ENCODE measurements around the gene AASDH. TPM values are rescaled to one million over a fixed set of nuclear protein-coding genes. Genes with fewer than 3 reads are reported as not detected.
"Not testable (repeated sequence)": the region's sequence is repeated elsewhere in the genome, so short reads cannot be mapped to it uniquely, and the experiment has no call there.

Gene AASDH
- total RNA-seq, 1 donor from 2014 or later = 24.1 TPM

DNA sequence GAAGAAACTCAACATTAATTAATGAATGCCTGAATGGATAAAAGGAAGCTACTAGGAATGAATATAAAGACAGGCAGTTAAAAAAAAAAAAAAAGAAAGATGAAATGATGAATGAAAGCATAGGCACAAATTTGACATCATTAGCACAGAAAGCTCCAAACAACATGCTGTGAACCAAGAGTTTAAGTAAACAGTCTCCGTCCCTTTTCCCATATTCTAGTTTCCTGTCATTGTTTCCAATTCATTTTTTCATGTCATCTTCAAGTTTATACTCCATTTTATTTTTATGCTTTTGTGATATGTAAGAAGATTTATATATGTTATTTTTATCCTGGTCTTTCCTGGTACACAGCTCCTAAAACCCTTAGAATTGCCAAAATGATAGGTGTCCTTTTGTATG lies 17.7 kb upstream of the AASDH start:
- no peak for DNase-seq (ENCODE audit: low read depth)

DNA sequence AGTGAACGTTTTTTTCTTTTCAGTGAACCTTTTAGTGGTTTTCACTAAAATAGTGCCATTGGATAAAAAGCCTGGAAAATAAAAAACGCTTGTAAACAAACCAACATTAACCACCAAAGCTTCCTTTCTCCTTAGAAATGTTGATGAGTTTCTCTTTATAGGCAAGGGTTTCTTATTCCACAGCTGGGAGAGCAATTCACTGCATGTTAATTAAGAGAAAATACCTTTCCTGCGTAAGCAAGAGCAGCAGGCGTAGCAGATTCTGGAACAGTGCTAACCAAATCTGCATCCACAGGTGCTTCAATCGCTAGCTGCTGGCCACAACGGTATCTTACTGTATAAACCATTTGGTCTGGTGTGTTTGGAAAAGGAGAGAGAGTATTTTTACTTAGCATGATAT lies 13.3 kb upstream of the AASDH start:
- DNase-seq (ENCODE audit: low read depth) = no peak

DNA sequence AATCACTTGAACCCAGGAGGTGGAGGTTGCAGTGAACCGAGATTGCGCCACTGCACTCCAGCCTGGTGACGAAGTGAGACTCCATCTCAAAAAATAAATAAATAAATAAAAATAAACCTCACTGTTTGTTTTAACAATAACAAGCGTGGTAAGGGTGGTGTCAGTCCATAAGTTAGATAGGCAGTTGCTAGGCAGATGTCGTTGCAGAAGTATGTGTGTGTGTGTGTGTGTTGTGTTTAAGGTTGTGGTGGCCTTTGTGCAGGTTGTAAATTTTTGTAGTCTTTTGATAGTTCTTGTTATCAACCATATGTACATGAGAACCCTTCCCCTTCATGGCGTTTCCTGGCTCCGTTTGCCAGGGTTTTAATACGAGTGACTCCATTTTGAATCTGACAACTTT lies 4.0 kb upstream of the AASDH start:
- DNase-seq (ENCODE audit: low read depth) = no peak

DNA sequence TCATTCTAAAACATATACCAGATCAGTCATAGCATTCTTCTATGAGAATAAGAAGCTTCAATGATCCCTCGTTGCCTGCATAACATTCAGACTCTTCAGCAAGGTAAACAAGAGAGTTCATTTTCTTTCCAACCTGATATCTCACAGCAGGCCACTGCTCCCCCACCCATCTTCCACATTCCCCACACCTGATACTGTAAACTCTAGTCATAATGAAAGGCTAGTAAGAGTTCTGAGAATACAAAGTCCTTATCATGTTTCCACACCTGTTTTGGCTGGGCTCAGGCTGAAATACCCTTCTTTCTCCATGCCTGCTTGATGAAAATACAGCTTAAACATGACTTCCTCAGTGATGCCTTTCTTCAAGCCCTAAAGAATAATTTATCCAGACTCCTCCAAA lies 2.3 kb upstream of the AASDH start:
- DNase-seq (ENCODE audit: low read depth) = no peak

DNA sequence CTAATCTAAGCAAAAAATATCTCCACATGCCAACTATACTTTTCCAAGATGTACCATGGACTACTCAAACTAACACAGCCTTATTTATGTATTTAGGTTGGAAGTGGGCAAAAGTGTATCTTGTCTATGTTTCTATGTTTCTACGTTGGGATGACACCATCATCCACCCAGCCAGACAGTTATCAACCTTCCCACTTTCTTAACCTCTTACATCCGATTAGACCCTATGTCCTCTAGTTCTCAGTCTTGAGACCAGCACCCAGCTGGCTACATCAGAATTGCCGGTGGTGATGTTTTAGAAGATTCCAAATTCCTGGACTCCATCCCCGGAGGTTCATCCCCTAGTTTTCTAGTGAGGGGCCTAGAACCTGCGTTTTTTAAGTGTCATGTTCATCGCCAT lies 1.0 kb upstream of the AASDH start:
- no peak for DNase-seq (ENCODE audit: low read depth)

DNA sequence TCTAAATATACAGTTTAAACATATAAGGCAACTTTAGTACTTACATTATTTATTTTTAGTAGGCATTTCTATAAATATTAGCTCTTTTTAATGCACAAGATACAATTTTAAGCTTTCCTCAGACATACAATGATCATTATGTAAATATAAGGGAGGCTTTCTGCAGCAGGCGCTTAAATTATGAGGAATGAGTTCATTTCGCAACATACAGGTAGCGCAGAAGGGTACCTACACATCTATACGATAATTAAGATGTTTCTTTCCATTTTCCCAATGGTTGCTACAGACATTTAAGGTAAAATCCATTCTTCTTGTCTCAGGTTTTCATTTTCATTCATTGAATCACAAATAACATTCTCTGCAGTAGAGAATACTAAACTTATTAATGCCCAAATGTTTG lies 1.2 kb downstream of the AASDH start:
- DNase-seq (ENCODE audit: low read depth) = no peak

DNA sequence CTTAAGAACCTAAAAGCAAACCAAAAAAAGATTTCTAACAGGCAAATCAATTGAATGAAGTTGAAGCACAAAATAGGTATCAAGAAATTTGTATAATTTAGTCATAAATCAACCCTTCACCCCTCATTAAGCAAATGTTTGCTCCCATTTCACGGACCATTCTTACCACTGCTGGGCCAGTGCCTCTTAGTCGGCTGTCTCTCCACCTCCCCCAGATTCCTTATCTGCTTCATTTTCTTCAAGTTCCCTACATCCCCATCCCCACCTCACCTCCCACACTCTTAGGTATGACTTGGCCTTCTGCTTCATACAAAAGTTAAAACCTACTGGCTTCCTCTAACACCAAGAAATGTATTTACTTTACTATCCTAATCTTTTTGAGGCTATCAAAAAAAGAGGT lies 11.8 kb downstream of the AASDH start:
- DNase-seq (ENCODE audit: low read depth) = no peak

DNA sequence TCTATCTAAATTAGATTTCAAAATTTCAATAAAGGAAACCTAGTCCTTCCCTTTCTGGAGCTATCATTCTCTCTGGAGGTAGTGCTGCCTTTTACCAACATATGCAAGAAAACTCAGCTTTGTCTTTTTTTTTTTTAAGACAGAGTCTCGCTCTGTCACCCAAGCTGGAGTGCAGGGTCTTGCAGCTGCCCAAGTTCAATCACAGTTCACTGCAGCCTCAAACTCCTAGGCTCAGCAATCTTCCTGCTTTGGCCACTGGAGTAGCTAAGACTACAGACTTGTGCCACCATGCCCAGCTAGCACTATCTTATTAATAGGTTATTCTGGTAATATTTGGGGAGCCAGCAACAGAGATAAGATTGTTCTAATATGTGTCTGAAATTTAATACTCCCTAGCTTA lies 12.3 kb downstream of the AASDH start:
- no peak for DNase-seq (ENCODE audit: low read depth)

DNA sequence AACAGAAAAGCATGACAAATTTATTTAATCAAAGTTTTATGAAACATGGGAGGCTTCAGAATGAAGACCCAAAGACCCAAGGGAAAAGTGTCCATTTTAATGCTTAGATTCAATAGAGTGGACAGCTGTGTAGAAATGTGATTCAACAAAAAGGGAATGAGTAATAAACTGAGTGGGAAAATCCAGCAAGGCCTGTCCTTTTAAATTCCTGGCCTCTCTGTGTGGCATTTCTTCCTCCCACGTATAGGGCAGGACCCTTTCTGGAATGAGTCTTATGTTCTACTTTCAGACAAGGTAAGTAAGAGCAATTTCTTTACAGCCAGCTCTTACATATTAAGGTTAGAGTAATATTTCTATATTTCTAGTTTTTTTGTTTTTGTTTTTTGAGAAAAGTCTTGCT lies 14.5 kb downstream of the AASDH start:
- DNase-seq (ENCODE audit: low read depth) = peak; percentile 61

DNA sequence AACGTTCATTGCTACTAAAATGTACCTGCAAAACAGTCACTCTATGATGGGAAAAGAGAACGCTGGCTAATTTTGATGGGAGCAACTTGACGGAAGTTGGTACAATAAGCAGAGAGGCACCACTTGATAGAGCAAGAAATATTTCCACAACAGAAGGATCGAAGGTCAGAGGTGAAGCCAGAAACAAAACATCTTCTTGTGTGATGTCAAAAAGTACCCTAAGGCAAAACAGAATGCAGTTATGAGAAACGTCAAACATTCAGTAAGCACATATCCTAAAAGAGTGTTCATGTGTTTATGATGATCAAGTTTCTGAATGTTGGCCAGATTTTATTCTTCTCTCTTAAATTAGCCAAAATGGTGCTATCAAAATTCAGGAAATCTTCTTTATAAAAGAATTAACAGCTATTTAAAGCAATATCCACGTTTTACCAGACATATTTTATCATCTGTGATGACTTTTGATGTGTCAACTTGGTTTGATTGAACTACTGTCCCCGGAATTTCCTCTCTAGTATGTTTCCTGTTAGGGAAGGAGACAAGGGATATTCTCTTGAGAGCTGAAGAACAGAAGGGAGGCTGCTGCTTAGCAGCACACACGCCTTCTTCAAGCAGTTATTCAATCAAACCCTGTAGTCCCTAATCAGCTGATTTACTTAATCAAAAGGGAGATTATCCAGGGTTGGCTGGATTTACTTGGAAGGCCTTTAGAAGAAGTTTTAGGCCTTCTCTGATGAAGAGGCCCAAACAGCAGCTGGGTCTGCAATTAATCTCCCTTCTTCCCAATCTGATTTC lies 15.7 kb downstream of the AASDH start:
- no peak for DNase-seq (ENCODE audit: low read depth)

DNA sequence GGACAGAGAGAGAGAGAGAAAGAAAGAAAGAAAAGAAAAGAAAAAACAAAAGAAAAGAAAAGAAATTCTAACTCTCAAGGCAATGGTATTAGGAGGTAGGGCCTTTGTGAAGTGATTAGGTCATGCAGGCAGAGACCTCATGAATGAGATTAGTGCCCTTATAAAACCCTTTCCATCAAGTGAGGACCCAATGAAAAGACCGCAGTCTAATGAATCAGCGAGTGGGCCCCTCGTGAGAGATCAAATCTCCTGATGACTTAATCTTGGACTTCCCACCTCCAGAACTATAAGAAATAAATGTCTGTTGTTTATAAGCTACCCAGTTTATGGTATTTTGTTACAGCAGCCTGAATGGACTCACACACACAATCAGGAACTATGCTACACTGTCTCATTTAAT lies 16.9 kb downstream of the AASDH start:
- DNase-seq (ENCODE audit: low read depth) = no peak

DNA sequence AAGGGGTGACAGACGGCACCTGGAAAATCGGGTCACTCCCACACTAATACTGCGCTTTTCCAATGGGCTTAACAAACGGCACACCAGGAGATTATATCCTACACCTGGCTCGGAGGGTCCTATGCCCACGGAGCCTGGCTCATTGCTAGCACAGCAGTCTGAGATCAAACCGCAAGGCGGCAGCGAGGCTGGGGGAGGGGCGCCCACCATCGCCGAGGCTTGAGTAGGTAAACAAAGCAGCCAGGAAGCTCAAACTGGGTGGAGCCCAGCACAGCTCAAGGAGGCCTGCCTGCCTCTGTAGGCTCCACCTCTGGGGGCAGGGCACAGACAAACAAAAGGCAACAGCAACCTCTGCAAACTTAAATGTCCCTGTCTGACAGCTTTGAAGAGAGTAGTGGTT lies 24.3 kb downstream of the AASDH start:
- DNase-seq (ENCODE audit: low read depth) = not testable (repeated sequence)

DNA sequence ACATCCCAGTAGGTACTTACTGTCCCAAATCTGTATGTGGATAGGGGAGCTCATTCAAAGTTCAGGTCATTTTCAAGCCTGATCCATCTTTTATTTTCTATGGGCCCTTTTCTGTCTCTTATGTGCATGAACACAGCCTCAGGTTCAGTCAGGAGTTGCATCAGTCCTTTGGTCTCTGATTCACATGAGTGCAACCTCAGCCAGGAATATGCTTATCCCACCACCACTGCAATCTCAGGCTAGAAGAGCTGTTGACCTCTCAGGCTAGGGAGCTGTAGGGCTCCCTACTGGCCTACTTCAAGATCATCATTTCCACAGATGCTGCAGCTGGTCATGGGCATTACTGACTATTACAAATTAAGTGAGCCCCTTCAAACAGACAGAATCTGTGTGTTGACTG lies 27.2 kb downstream of the AASDH start:
- peak; percentile 62 for DNase-seq (ENCODE audit: low read depth)

DNA sequence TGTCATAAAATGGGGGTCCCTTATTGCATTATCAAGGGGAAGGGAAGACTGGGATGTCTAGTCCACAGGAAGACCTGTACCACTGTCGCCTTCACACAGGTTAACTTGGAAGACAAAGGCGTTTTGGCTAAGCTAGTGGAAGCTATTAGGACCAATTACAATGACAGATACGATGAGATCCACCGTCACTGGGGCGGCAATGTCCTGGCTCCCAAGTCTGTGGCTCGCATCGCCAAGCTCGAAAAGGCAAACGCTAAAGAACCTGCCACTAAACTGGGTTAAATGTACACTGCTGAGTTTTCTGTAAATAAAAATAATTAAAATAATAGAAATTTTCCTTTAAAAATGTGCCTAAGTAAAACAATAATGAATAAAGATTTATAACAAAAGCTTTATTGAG lies 30.6 kb downstream of the AASDH start:
- DNase-seq (ENCODE audit: low read depth) = no peak

DNA sequence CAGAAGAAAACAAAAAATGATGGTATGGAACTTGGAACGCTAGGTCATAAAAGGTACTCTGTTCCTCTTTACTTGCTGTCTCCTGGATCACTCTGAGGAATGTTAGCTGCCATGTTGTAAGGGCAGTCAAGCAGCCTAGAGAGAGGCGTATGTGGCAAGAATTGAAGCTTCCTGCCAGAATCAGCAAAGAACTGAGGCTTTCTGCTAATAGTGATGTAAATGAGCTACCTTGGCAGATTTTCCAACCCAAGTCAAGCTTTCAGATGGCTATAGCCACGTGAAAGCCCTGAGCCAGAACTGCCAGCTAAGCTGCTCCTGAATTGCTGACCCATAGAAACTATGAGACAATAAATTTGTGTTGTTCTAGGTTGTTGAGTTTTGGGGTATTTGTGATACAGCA lies 38.7 kb downstream of the AASDH start:
- peak; percentile 61 for DNase-seq (ENCODE audit: low read depth)

DNA sequence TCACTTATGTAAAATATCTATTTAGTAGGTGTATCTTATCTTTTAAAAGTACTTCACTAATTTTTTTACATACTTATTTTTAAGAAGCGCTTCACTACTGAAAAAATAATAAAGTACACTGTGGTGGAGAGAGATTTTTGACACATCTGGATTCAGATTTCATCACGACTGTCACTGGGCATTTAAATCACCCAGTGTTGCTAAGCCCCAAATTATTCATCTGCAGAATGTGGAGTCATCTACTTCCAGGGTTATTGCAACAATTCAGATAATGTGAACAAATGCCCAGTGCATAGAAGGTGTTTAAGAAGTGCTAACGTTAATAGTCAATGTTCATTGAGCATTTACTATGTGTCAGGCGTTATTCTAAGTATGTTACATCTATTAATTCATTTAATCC lies 41.8 kb downstream of the AASDH start:
- no peak for DNase-seq (ENCODE audit: low read depth)

DNA sequence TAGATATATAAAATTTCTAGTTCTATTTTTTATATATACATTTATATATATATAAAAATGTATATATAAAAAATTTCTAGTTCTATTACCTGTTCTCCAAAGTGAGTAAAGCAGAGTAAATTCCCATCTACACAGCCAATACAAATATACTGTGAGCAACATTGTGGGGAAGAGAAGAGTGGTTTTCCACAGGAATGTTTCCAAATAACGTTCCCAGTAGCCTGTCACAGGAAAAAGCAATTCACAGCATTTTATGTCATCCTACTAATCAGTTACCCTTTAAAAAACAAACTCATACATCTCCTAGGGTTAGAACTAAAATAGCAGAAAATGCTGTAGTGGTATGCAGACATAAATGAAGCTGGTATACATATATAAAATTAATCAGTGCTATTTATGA lies 44.5 kb downstream of the AASDH start:
- DNase-seq (ENCODE audit: low read depth) = peak; percentile 77

DNA sequence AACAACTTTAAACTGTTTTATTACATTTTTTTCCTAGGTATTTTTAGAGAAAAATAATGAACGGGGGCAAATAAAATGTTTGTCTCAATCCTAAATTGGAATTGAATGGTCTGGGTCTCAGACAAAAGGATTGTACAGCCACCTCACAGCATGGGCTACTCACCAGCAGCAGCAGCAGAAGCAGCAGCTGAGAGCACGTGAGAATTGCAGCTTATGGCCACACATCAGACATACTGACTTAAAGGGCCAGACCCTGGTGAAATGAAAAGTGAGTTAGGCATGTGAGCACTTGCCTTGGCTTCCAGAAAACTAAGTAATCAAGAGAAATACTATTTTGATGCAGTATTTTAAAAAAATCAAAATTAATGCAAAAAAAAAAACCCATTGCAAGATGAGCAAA lies 56.6 kb downstream of the AASDH start:
- DNase-seq (ENCODE audit: low read depth) = no peak

DNA sequence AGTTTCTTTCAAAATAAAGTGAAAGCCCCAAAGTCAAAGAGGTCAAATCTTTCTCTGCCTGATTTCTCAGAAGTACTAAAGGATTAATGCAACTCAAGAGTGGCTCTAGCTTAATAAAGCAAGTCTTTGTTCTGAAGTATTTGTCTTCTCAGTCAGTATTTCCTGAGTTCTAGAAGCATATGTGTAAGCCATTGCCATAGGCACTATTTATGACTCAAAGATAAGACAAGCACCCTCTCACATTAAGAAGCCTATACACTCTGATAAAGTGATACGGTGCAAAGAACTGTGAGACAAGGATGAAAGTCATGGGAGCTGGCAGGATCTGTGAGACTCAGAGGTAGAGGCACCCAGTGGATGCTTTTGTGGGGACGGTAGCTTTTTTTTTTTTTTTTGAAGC lies 60.9 kb downstream of the AASDH start:
- no peak for DNase-seq (ENCODE audit: low read depth)

DNA sequence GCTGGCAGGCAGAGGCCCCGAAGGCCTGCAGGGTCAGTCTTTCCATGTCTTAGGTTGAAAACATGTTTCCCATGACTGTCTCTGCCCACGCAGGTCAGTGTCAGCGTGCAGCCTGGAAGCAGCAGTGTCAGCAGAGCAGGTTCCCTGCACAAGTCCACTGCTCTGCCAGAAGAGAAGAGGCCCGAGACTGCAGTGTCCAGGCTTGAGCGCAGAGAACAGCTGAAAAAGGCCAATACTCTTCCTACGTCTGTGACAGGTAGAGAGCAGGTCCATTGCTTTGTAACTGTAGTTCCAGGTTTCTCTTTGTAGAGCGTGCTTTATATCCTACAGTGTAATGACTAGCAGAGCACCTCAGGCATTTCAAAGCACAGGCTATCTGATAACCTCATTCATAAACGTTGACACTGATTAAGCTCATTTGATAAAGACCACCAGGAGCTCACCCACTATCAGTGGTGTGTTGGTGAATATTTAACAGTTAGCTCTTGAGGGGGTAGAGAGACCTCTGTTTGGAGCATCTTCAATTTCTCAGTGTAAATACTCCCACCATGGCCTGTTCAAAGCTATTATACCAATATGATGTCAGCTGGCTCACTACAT lies 63.2 kb downstream of the AASDH start:
- no peak for DNase-seq (ENCODE audit: low read depth)

DNA sequence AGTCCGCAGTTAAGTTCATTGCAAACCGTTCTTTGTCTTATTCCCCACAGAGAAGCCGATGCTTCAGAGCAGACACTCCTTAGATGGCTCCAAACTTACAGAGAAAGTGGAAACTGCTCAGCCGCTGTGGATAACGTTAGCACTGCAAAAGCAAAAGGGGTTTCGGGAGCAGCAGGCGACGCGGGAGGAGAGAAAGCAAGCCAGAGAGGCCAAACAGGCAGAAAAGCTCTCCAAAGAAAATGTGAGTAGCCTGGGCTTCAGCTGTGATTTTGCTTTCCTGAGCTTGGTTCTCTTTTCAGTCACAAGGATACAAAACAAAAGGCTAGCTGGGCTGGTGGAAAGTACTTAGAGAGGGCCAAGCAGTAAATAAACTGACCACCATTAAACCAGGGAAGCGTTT lies 64.0 kb downstream of the AASDH start:
- no peak for DNase-seq (ENCODE audit: low read depth)

DNA sequence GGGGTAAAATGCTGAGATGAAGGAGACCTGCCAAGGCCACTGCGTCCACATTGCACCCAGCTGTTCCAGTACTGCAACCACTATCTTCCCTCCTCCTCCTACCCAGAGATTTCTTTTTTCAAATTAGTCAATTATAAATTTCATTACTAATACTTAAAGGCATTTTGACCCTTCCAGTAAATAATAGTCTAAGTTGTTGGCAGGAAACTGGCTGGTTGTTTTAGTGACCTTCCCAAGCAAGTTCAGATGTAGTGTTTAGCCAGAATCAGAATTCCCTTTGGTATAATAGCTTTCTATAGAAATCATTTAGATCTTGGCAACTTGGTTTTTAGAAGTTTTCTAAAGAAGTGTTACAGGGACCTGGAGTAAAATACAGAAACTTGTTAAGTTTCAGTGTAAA lies 66.0 kb downstream of the AASDH start:
- DNase-seq (ENCODE audit: low read depth) = peak; percentile 68

DNA sequence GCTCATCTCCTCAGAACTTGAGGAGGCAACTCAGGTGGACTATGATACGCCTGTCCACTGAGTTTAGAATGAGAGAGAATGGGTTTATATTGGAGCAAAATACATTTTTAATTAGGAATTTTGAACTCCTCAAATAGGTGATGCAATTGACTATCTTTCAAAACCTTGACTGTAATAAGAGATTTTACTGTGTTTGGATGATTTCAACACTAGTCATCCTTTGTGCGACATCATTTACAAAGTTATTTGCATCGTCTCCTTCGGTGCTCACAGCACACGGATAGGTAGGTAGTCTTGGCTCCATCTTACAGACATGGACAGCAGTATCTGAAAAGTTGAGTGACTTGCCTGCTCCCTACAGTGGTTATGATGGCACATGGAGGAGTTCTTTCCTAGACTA lies 67.0 kb downstream of the AASDH start:
- DNase-seq (ENCODE audit: low read depth) = no peak

DNA sequence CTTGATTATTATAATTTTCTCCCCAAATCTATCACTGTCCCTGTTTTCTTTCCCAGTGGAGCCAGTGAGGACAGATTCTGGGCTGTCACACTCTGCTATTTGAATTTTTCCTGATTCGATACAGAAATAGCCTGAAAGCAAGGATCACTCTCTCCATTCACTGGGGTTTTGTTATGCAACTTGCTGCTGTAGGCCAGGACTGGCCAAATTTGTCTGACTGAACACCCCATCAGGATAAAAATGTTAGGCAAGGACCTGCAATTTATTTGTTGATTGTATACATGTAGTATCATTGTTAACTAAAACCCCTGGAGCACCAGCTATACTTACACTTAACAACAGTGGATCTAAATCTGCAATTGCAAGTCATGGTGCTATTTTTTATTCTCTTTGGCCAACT lies 68.7 kb downstream of the AASDH start:
- no peak for DNase-seq (ENCODE audit: low read depth)

All from renal cortical epithelial cell (primary cell).